HCT116 (cell line): ENCODE data around the gene CPSF4L. TPM values are rescaled to one million over a fixed set of nuclear protein-coding genes. Genes with fewer than 3 reads are reported as not detected.

Source experiments
- ATAC-seq: fragments of 200-7000 bp; cut with Tn5 transposase; 2 replicates; pipeline ENCODE4 v1.9.1; 2020; ENCODE audit warnings: mild to moderate bottlenecking, moderate library complexity
- BruUV-seq: library from RNA; stranded (reverse); fragments of 400-500 nt; replicated peaks from 2 replicates; lab custom pipeline; 2021; lab: Mats Ljungman, UMichigan
- CTCF ChIA-PET: fragments of 300-600 bp; sonication (Branson Sonifier 250); formaldehyde crosslinking; loops from one replicate; lab custom pipeline; 2021; ENCODE audit warnings: antibody characterized with exemption; lab: Charles Lee
- POLR2A ChIA-PET: fragments of 300-600, 350-600 bp; sonication (Branson Sonifier 250); formaldehyde crosslinking; loops from one replicate; lab custom pipeline; 2021; ENCODE audit warnings: antibody characterized with exemption; lab: Charles Lee
- RAD21 ChIA-PET, 2 experiments: fragments of 300-600 bp; sonication (Branson Sonifier 250); formaldehyde crosslinking; loops; one replicate each; lab custom pipeline; 2023; ENCODE audit warnings: low total read pairs in 2 of 2; ENCODE audit not compliant: uncharacterized antibody in 2 of 2, unreplicated experiment in 2 of 2, low non-redundant PET in 1 of 2; lab: Charles Lee
- DNase-seq: peaks from one replicate; pipeline ENCODE4 v3.0.0-alpha.2; 2010; ENCODE audit warnings: low read depth, low spot score
- H2AFZ ChIP-seq: fragments of 200-600 bp; shearing (Covaris generic), sonication (generic); 2 replicates; pipeline ENCODE4 v1.6.1; 2017; ENCODE audit warnings: low read depth, mixed run types, mixed read lengths, antibody characterized with exemption, low read length; ENCODE audit not compliant: poor library complexity, severe bottlenecking
- H3K27ac ChIP-seq: 2 replicates; pipeline ENCODE4 v1.5.1; 2012; ENCODE audit warnings: low read depth, low read length
- H3K27me3 ChIP-seq: fragments of 200-600 bp; sonication (generic); 2 replicates; pipeline ENCODE4 v1.6.1; 2016; ENCODE audit warnings: mixed run types, low read length, mixed read lengths; ENCODE audit not compliant: insufficient read depth
- H3K36me3 ChIP-seq, 2 experiments: fragments of 200-500 bp in 1 of 2; fragments of 200-600 bp in 1 of 2; sonication (Bioruptor generic) in 1 of 2; sonication (generic) in 1 of 2; 2 replicates each; pipeline versions ENCODE4 v1.5.1 to v1.6.1; 2014 to 2016; ENCODE audit warnings: low read length in 2 of 2, inconsistent platforms in 1 of 2, mixed read lengths in 1 of 2, mixed run types in 1 of 2; ENCODE audit not compliant: insufficient read depth in 2 of 2, control insufficient read depth in 1 of 2
- H3K4me1 ChIP-seq, 2 experiments: fragments of 200-600 bp in 1 of 2; sonication (generic) in 1 of 2; 2 replicates each; pipeline versions ENCODE4 v1.5.1 to v1.6.1; 2012 to 2017; ENCODE audit warnings: low read length in 2 of 2, inconsistent platforms in 1 of 2, mild to moderate bottlenecking in 1 of 2, mixed read lengths in 1 of 2, mixed run types in 1 of 2, moderate library complexity in 1 of 2; ENCODE audit not compliant: insufficient read depth in 2 of 2, control insufficient read depth in 1 of 2
- H3K4me2 ChIP-seq: fragments of 200-600 bp; sonication (generic); 2 replicates; pipeline ENCODE4 v1.6.1; 2017; ENCODE audit warnings: mixed run types, low read length, mixed read lengths
- H3K4me3 ChIP-seq, 2 experiments: fragments of 200-600 bp in 1 of 2; sonication (generic) in 1 of 2; replicated peaks in 1 of 2; 2 replicates each; pipeline ENCODE4 v1.5.1; 2011 to 2016; ENCODE audit warnings: low read length in 2 of 2, control low read depth in 1 of 2, low read depth in 1 of 2, mild to moderate bottlenecking in 1 of 2, mixed read lengths in 1 of 2, mixed run types in 1 of 2
- H3K79me2 ChIP-seq: fragments of 200-600 bp; sonication (generic); 2 replicates; pipeline ENCODE4 v1.6.1; 2017; ENCODE audit warnings: mild to moderate bottlenecking, mixed run types, low read length, moderate library complexity, mixed read lengths; ENCODE audit not compliant: insufficient read depth
- H3K9ac ChIP-seq: fragments of 200-600 bp; sonication (generic); 2 replicates; pipeline ENCODE4 v1.6.1; 2016; ENCODE audit warnings: low read length, mixed read lengths
- H3K9me2 ChIP-seq: fragments of 200-600 bp; sonication (generic), shearing (Covaris generic); 2 replicates; pipeline ENCODE4 v1.6.1; 2017; ENCODE audit warnings: mixed run types, mild to moderate bottlenecking, moderate library complexity; ENCODE audit not compliant: insufficient read depth
- H3K9me3 ChIP-seq, 2 experiments: fragments of 200-500 bp in 1 of 2; fragments of 200-600 bp in 1 of 2; sonication (Bioruptor generic) in 1 of 2; sonication (generic) in 1 of 2; 2 replicates each; pipeline ENCODE4 v1.6.1; 2014 to 2017; ENCODE audit warnings: low read length in 2 of 2, mixed read lengths in 2 of 2, inconsistent platforms in 1 of 2, low read depth in 1 of 2, mild to moderate bottlenecking in 1 of 2, mixed run types in 1 of 2, moderate library complexity in 1 of 2; ENCODE audit not compliant: control insufficient read depth in 1 of 2, insufficient read depth in 1 of 2
- H4K20me1 ChIP-seq: fragments of 200-600 bp; sonication (generic), shearing (Covaris generic); 2 replicates; pipeline ENCODE4 v1.6.1; 2017; ENCODE audit warnings: mixed run types, mild to moderate bottlenecking, moderate library complexity; ENCODE audit not compliant: insufficient read depth
- CEBPB ChIP-seq: IDR thresholded peaks from 2 replicates; pipeline ENCODE4 v1.6.1; 2012; ENCODE audit warnings: low read depth
- ELF1 ChIP-seq: IDR thresholded peaks from 2 replicates; pipeline ENCODE4 v1.6.1; 2012; ENCODE audit warnings: low read depth, borderline replicate concordance
- EZH2 ChIP-seq: fragments of 200-600 bp; sonication (generic); IDR thresholded peaks from 2 replicates; pipeline ENCODE4 v1.6.1; 2017; ENCODE audit warnings: antibody characterized with exemption, mixed run types
- EZH2phosphoT487 ChIP-seq: fragments of 200-600 bp; IDR thresholded peaks from 2 replicates; pipeline ENCODE4 v1.6.1; 2018; ENCODE audit warnings: antibody characterized with exemption, borderline replicate concordance
- JUND ChIP-seq: IDR thresholded peaks from 2 replicates; pipeline ENCODE4 v1.6.1; 2012
- POLR2A ChIP-seq: IDR thresholded peaks from 2 replicates; pipeline ENCODE4 v1.7.0; 2011; ENCODE audit warnings: borderline replicate concordance; ENCODE audit not compliant: insufficient read depth, insufficient read length; ENCODE audit errors: extremely low read depth
- SIN3A ChIP-seq: IDR thresholded peaks from 2 replicates; pipeline ENCODE4 v1.6.1; 2012; ENCODE audit warnings: low read depth
- SP1 ChIP-seq: IDR thresholded peaks from 2 replicates; pipeline ENCODE4 v1.6.1; 2012; ENCODE audit warnings: low read depth
- TCF7L2 ChIP-seq: IDR thresholded peaks from 2 replicates; pipeline ENCODE4 v1.7.0; 2011; ENCODE audit warnings: borderline replicate concordance, inconsistent platforms; ENCODE audit not compliant: insufficient read depth, insufficient read length; ENCODE audit errors: extremely low read depth
- ZFX ChIP-seq: fragments of 450-650 bp; IDR thresholded peaks from 2 replicates; pipeline ENCODE4 v1.6.1; 2017
- intact Hi-C: fragments of 100-400 bp; cut with micrococcal nuclease; formaldehyde crosslinking; loops from 2 replicates; pipeline ENCODE4 v1.10.0; 2022
- total RNA-seq: library from RNA; stranded (reverse); gene quantifications from one replicate; pipeline ENCODE4 v1.2.1, GENCODE V29; 2021; ENCODE audit not compliant: unreplicated experiment
- TF ChIP-seq, protein P1 (sequence below), 3 experiments: fragments of 200-600 bp in 1 of 3; sonication (generic) in 1 of 3; IDR thresholded peaks in 2 of 3; conservative IDR thresholded peaks in 1 of 3; 2 replicates each; pipeline ENCODE4 v1.5.1; 2012 to 2017; ENCODE audit warnings: low read depth in 2 of 3, low read length in 2 of 3, antibody characterized with exemption in 1 of 3, borderline replicate concordance in 1 of 3, control low read depth in 1 of 3, mild to moderate bottlenecking in 1 of 3, mixed read lengths in 1 of 3, mixed run types in 1 of 3, moderate library complexity in 1 of 3; ENCODE audit not compliant: insufficient read depth in 1 of 3
- TF ChIP-seq, protein P2 (sequence below): IDR thresholded peaks from 2 replicates; pipeline ENCODE4 v1.6.1; 2012

CPSF4L gene
- total RNA-seq, 1 experiment from 2014 or later = not detected

DNA sequence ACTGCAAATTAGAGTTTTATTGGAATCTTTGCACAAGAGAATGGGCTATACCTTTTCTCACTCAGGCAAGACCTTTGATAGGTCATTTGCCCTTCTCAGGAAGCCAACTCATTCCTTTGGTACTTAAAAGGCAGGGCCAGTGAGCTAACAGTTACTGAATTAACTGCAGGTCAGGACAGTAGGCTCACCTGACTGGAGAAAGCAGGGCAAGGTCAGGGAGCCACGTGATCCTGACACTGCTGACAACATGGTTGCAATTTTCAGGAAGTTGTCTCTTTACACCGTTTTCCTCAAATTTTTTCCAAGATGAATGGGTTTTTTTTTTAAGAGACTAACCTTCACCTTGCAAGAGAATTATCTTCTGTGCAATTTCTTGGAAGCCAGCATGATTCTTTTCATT is 21.1 kb downstream of the CPSF4L start:
- DNase-seq = no peak
- peaks cover 25 to 26% of the 10 kb centered on the region in 2 experiments for H3K36me3 ChIP-seq
- H3K9ac ChIP-seq = no peak overlapping the region
- H3K27me3 ChIP-seq = no peaks in the 10 kb centered on the region
- no peak overlapping the region for H2AFZ ChIP-seq
- H4K20me1 ChIP-seq = no peaks in the 10 kb centered on the region
- H3K79me2 ChIP-seq = no peaks in the 10 kb centered on the region
- POLR2A ChIA-PET = no interaction called here
- TF ChIP-seq TCF7L2 (no peak), EZH2 (no peak), CEBPB (no peak), POLR2A (no peak), SP1 (no peak), JUND (no peak), EZH2phosphoT487 (no peak), ZFX (no peak), SIN3A (no peak), ELF1 (no peak)
- TF ChIP-seq, protein P1, sequence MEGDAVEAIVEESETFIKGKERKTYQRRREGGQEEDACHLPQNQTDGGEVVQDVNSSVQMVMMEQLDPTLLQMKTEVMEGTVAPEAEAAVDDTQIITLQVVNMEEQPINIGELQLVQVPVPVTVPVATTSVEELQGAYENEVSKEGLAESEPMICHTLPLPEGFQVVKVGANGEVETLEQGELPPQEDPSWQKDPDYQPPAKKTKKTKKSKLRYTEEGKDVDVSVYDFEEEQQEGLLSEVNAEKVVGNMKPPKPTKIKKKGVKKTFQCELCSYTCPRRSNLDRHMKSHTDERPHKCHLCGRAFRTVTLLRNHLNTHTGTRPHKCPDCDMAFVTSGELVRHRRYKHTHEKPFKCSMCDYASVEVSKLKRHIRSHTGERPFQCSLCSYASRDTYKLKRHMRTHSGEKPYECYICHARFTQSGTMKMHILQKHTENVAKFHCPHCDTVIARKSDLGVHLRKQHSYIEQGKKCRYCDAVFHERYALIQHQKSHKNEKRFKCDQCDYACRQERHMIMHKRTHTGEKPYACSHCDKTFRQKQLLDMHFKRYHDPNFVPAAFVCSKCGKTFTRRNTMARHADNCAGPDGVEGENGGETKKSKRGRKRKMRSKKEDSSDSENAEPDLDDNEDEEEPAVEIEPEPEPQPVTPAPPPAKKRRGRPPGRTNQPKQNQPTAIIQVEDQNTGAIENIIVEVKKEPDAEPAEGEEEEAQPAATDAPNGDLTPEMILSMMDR (IDR thresholded peaks at IDR 0.05 in 2 of 3, conservative IDR thresholded peaks at IDR 0.05 in 1 of 3; ENCODE audit: borderline replicate concordance in 1 of 3, insufficient read depth in 1 of 3, low read depth in 2 of 3, low read length in 2 of 3) = no peak
- TF ChIP-seq, protein P2, sequence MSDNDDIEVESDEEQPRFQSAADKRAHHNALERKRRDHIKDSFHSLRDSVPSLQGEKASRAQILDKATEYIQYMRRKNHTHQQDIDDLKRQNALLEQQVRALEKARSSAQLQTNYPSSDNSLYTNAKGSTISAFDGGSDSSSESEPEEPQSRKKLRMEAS = no peak
- RAD21 ChIA-PET = no interaction called here
- no peaks in the 10 kb centered on the region for H3K9me3 ChIP-seq
- no peak for ATAC-seq
- intact Hi-C loops = loop anchor here (10.0 kb wide), 1 partner anchor 604 kb away; no protein-coding TSS in a partner anchor
- no peak overlapping the region for H3K27ac ChIP-seq
- H3K4me3 ChIP-seq = no peak overlapping the region
- BruUV-seq = no TSS peak
- no peaks in the 10 kb centered on the region for H3K4me1 ChIP-seq
- no peaks in the 10 kb centered on the region for H3K9me2 ChIP-seq
- CTCF ChIA-PET = no interaction called here
- no peak overlapping the region for H3K4me2 ChIP-seq
